PC-3 (cell line): Measurements from ENCODE around the gene C3orf33. TPM values are rescaled to one million over a fixed set of nuclear protein-coding genes. Genes with fewer than 3 reads are reported as not detected.

Experiments used
- ATAC-seq: fragments of 200-7000 bp; cut with Tn5 transposase; 2 replicates; pipeline ENCODE4 v1.9.1; 2020; ENCODE audit warnings: mild to moderate bottlenecking, moderate library complexity
- BruUV-seq: library from RNA; stranded (reverse); fragments of 400-500 nt; replicated peaks from 2 replicates; lab custom pipeline; 2021; lab: Mats Ljungman, UMichigan
- CTCF ChIA-PET: fragments of 300-600 bp; sonication (Branson Sonifier 250); formaldehyde crosslinking; loops from one replicate; lab custom pipeline; 2022; ENCODE audit warnings: antibody characterized with exemption; lab: Charles Lee
- POLR2A ChIA-PET: fragments of 300-600 bp; sonication (Branson Sonifier 250); formaldehyde crosslinking; loops from one replicate; lab custom pipeline; 2022; ENCODE audit warnings: antibody characterized with exemption; ENCODE audit not compliant: unreplicated experiment; lab: Charles Lee
- DNase-seq: peaks from one replicate; pipeline ENCODE4 v3.0.0-alpha.2; 2015
- H2AFZ ChIP-seq: fragments of 300-600 bp; sonication (generic); 2 replicates; pipeline ENCODE4 v1.6.0; 2016; ENCODE audit warnings: antibody characterized with exemption, low read length
- H3F3A ChIP-seq: fragments of 300-600 bp; sonication (generic); one replicate; pipeline ENCODE4 v1.6.0; 2017; ENCODE audit warnings: antibody characterized with exemption, low read length, control low read depth, mild to moderate bottlenecking; ENCODE audit not compliant: unreplicated experiment
- H3K27ac ChIP-seq: fragments of 300-600 bp; sonication (generic); 2 replicates; pipeline ENCODE4 v1.5.1; 2016; ENCODE audit warnings: mild to moderate bottlenecking, low read length
- H3K27me3 ChIP-seq: fragments of 300-600 bp; sonication (generic); 2 replicates; pipeline ENCODE4 v1.6.1; 2016; ENCODE audit warnings: low read length, mixed read lengths
- H3K36me3 ChIP-seq: fragments of 300-600 bp; sonication (generic); 2 replicates; pipeline ENCODE4 v1.6.1; 2016; ENCODE audit warnings: low read depth, mixed run types, low read length, mixed read lengths
- H3K4me1 ChIP-seq: fragments of 300-600 bp; sonication (generic); 2 replicates; pipeline ENCODE4 v1.5.1; 2016; ENCODE audit warnings: low read length; ENCODE audit not compliant: insufficient read depth
- H3K4me2 ChIP-seq: fragments of 300-600 bp; sonication (generic); 2 replicates; pipeline ENCODE4 v1.6.0; 2016; ENCODE audit warnings: low read length
- H3K4me3 ChIP-seq: fragments of 300-600 bp; sonication (generic); 2 replicates; pipeline ENCODE4 v1.5.1; 2016; ENCODE audit warnings: mild to moderate bottlenecking, low read length, mixed read lengths
- H3K79me2 ChIP-seq: fragments of 300-600 bp; sonication (generic); 2 replicates; pipeline ENCODE4 v1.6.1; 2017; ENCODE audit warnings: low read length, mixed read lengths
- H3K9ac ChIP-seq: fragments of 300-600 bp; sonication (generic); 2 replicates; pipeline ENCODE4 v1.6.0; 2016; ENCODE audit warnings: mild to moderate bottlenecking, low read length
- H3K9me2 ChIP-seq: fragments of 300-600 bp; sonication (generic); replicated peaks from 2 replicates; pipeline ENCODE4 v1.6.1; 2016; ENCODE audit warnings: mixed run types, low read length, mixed read lengths
- H3K9me3 ChIP-seq: fragments of 300-600 bp; sonication (generic); 2 replicates; pipeline ENCODE4 v1.6.1; 2016; ENCODE audit warnings: low read length, mixed read lengths
- H4K20me1 ChIP-seq: fragments of 300-600 bp; sonication (generic); 2 replicates; pipeline ENCODE4 v1.6.1; 2016; ENCODE audit warnings: low read length, mixed read lengths
- EZH2 ChIP-seq: fragments of 300-600 bp; sonication (generic); IDR thresholded peaks from one replicate; pipeline ENCODE4 v1.6.1; 2017; ENCODE audit warnings: antibody characterized with exemption, mild to moderate bottlenecking, low read length; ENCODE audit not compliant: unreplicated experiment
- EZH2phosphoT487 ChIP-seq: fragments of 300-600 bp; sonication (generic); IDR thresholded peaks from 2 replicates; pipeline ENCODE4 v1.6.1; 2018; ENCODE audit warnings: mild to moderate bottlenecking, antibody characterized with exemption, low read length, borderline replicate concordance
- intact Hi-C: fragments of 100-400 bp; cut with micrococcal nuclease; formaldehyde crosslinking; loops from 2 replicates; pipeline ENCODE4 v1.9.0; 2023
- total RNA-seq: library from RNA; depleted of rRNA; stranded (reverse); fragments of >200 nt; gene quantifications from 2 replicates; pipeline ENCODE4 v1.2.3, GENCODE V29; 2014
- TF ChIP-seq, protein P1 (sequence below): fragments of 300-600 bp; sonication (generic); conservative IDR thresholded peaks from 2 replicates; pipeline ENCODE4 v1.5.1; 2017; ENCODE audit warnings: antibody characterized with exemption, low read depth, mild to moderate bottlenecking, low read length

Gene C3orf33
- total RNA-seq, 1 experiment from 2014 or later = 3.5 TPM

DNA sequence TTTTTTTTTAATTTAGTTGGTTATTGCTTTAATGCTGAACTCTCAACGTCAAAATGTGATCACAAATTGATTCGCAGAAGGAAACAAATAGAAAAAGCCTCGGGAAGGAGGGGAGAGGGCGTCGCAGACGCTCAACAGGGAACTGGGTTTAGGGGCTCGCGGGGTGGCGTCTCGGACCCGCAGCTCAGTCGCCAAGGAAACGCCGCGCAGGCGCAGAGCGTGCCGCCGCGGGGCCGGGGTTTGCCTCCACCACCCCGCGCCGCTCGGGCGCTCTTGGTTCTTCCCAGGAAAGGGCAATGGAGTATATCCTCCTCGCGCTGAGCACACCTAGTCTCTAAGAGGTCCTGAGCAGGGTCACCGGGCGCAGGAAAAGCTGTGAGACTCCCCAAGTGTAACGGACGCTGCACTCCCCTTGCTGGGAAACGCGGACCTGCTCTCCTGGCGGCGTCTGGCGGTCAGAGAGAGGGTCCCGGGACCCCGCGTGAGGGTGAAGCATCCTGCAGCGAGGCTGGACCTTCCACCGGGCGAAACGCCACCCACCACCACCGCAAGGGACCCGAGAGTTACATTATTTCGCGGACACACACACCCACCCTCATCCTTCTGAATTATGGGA lies 62.0 kb downstream of the C3orf33 start:
- Histone ChIP-seq H3F3A (no peaks in the 10 kb centered on the region), H3K27ac (no peak overlapping the region), H4K20me1 (no peaks in the 10 kb centered on the region), H3K27me3 (no peaks in the 10 kb centered on the region), H3K9me3 (no peaks in the 10 kb centered on the region), H3K4me1 (peaks cover 44% of the 10 kb centered on the region), H3K4me2 (peak overlapping the region; percentile 98), H3K4me3 (peak overlapping the region; percentile 91), H3K36me3 (no peaks in the 10 kb centered on the region), H3K9ac (peak overlapping the region; percentile 61), H3K79me2 (0 out of 2 replicates have a peak, but pooled peaks cover 7% of the 10 kb centered on the region), H2AFZ (peak overlapping the region; percentile 100), H3K9me2 (no peaks in the 10 kb centered on the region)
- TF ChIP-seq EZH2phosphoT487 (no peak), EZH2 (no peak)
- TF ChIP-seq, protein P1, sequence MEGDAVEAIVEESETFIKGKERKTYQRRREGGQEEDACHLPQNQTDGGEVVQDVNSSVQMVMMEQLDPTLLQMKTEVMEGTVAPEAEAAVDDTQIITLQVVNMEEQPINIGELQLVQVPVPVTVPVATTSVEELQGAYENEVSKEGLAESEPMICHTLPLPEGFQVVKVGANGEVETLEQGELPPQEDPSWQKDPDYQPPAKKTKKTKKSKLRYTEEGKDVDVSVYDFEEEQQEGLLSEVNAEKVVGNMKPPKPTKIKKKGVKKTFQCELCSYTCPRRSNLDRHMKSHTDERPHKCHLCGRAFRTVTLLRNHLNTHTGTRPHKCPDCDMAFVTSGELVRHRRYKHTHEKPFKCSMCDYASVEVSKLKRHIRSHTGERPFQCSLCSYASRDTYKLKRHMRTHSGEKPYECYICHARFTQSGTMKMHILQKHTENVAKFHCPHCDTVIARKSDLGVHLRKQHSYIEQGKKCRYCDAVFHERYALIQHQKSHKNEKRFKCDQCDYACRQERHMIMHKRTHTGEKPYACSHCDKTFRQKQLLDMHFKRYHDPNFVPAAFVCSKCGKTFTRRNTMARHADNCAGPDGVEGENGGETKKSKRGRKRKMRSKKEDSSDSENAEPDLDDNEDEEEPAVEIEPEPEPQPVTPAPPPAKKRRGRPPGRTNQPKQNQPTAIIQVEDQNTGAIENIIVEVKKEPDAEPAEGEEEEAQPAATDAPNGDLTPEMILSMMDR = no peak
- intact Hi-C loops = loop anchor here (2.0 kb wide), 1 partner anchor 111 kb away; the partner anchor contains the start of gene SLC33A1
- ATAC-seq (peak; percentile 53), DNase-seq (peak; percentile 76)
- BruUV-seq = TSS peak; percentile 32
- ChIA-PET POLR2A (interaction anchor here (0.8 to 1.0 kb wide), 2 partner anchors 29 to 62 kb away, joined by 3 to 5 read pairs; partner anchors contain the start of gene C3orf33), CTCF (interaction anchor here (0.6 to 2.3 kb wide), 3 partner anchors 42 to 361 kb away, joined by 3 to 6 read pairs (median 5); partner anchors contain the start of gene C3orf33)

DNA sequence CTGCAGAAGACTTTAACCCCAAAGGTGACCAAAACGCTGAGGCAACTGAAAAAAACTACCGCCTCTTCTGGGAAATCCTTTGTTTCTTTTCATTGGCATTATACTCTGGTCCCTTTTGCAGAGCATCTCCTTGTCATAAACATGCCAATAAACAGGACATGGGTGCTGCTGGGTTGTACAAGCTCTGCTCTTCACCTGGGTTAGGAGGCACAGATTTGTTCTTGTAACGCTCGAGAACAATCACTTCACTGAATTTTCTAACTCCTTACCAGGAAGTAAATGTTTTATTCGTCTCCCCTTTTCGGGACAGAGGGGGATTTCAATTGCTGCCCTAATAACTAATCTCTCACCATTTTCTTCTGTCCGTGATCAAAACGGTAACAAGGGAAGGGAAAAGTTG lies 62.5 kb downstream of the C3orf33 start:
- no peak for DNase-seq
- Histone ChIP-seq H3K4me1 (peaks cover 39% of the 10 kb centered on the region), H3K27me3 (no peaks in the 10 kb centered on the region), H2AFZ (peak overlapping the region; percentile 100), H3K4me2 (peak overlapping the region; percentile 98), H3F3A (no peaks in the 10 kb centered on the region), H3K9ac (peak overlapping the region; percentile 61), H3K4me3 (peak overlapping the region; percentile 91), H3K79me2 (0 out of 2 replicates have a peak, but pooled peaks cover 7% of the 10 kb centered on the region), H3K27ac (no peak overlapping the region), H4K20me1 (no peaks in the 10 kb centered on the region), H3K36me3 (no peaks in the 10 kb centered on the region), H3K9me3 (no peaks in the 10 kb centered on the region), H3K9me2 (no peaks in the 10 kb centered on the region)
- BruUV-seq = no TSS peak
- ATAC-seq = no peak
- TF ChIP-seq EZH2phosphoT487 (no peak), EZH2 (no peak)
- TF ChIP-seq, protein P1 = no peak
- intact Hi-C loops = loop anchor here (2.0 kb wide), 1 partner anchor 111 kb away; the partner anchor contains the start of gene SLC33A1
- CTCF ChIA-PET = no interaction called here
- POLR2A ChIA-PET = interaction anchor here (0.8 to 1.0 kb wide), 2 partner anchors 29 to 62 kb away, joined by 3 to 5 read pairs; partner anchors contain the start of gene C3orf33
